Measurements from ENCODE around the gene NEAT1.

Gene NEAT1

DNA sequence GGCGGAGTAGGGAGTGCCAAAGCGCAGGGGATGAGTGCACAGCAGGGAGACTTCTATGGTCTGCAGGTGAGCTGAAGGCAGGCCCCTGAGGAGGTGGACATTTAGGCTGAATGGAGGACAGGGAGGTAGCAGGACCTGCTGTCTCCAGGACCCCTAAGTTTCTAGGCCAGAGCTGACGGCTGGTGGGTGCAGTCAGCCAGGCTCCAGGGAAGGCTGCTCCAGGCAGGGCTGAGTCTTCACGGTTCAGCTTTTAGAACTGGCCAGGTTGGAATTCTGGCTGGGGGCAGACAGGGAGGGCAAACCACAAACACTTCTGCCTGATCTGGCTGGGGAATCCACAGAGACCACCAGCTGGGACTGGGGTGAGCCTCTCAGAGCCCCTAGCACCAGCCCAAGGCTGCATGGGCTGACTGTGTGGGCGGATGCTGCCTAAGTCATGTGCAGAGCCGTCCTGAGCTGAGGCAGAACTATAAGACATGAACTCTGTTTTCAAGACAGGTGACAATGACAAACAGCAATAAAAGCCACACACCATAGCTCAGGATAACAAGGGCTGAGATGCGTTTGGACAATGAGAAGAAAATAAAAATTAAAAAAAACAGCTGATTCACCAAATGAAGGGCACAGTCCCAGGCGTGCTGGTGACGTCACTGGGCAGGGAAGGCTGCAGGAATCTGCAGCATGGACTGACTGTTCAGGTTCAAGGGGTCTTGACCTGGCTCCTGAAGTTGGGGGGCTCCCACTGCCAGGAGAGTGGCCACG, 65.9 kb downstream of the NEAT1 start:
- no peaks in the 10 kb centered on the region for H3K9me3 ChIP-seq (ENCODE audit: control insufficient read depth, low read length)
- peak overlapping the region; percentile 34 for H3K4me3 ChIP-seq (ENCODE audit: low read depth, low read length)
- peak overlapping the region; percentile 29 for H3K9ac ChIP-seq
- peaks cover 7% of the 10 kb centered on the region for H3K79me2 ChIP-seq
- H3K27ac ChIP-seq: peak overlapping the region; percentile 100
- H3K36me3 ChIP-seq (ENCODE audit: control insufficient read depth, insufficient read depth, low read length): no peaks in the 10 kb centered on the region
- peak overlapping the region; percentile 64 for H2AFZ ChIP-seq
- no peaks in the 10 kb centered on the region for H3K27me3 ChIP-seq (ENCODE audit: control insufficient read depth, insufficient read depth, low read length)
- H3K4me1 ChIP-seq: peaks cover 75% of the 10 kb centered on the region
- peak overlapping the region; percentile 61 for H3K4me2 ChIP-seq (ENCODE audit: low read length)
- no peak for TF ChIP-seq CTCF (IDR thresholded peaks at IDR 0.05)

GRCh38 chr11:65489035-65489705, 66.6 kb downstream of the NEAT1 start:
- Histone ChIP-seq H3K4me3 (ENCODE audit: low read depth, low read length) (no peak overlapping the region), H3K4me1 (peaks cover 83% of the 10 kb centered on the region), H3K9ac (peak overlapping the region; percentile 19), H3K4me2 (ENCODE audit: low read length) (peak overlapping the region; percentile 61), H3K36me3 (ENCODE audit: control insufficient read depth, insufficient read depth, low read length) (no peaks in the 10 kb centered on the region), H3K9me3 (ENCODE audit: control insufficient read depth, low read length) (no peaks in the 10 kb centered on the region), H3K27ac (peak overlapping the region; percentile 100), H3K79me2 (peaks cover 4% of the 10 kb centered on the region), H3K27me3 (ENCODE audit: control insufficient read depth, insufficient read depth, low read length) (no peaks in the 10 kb centered on the region), H2AFZ (peak overlapping the region; percentile 50)
- no peak for TF ChIP-seq CTCF (IDR thresholded peaks at IDR 0.05)

GRCh38 chr11:65489706-65490320, 67.2 kb downstream of the NEAT1 start:
- Histone ChIP-seq H3K4me1 (peaks cover 86% of the 10 kb centered on the region), H3K27me3 (ENCODE audit: control insufficient read depth, insufficient read depth, low read length) (no peaks in the 10 kb centered on the region), H3K4me3 (ENCODE audit: low read depth, low read length) (no peak overlapping the region), H2AFZ (peak overlapping the region; percentile 50), H3K9me3 (ENCODE audit: control insufficient read depth, low read length) (no peaks in the 10 kb centered on the region), H3K27ac (peak overlapping the region; percentile 100), H3K36me3 (ENCODE audit: control insufficient read depth, insufficient read depth, low read length) (no peaks in the 10 kb centered on the region), H3K9ac (peak overlapping the region; percentile 19), H3K4me2 (ENCODE audit: low read length) (peak overlapping the region; percentile 61), H3K79me2 (peaks cover 4% of the 10 kb centered on the region)
- no peak for TF ChIP-seq CTCF (IDR thresholded peaks at IDR 0.05)

DNA sequence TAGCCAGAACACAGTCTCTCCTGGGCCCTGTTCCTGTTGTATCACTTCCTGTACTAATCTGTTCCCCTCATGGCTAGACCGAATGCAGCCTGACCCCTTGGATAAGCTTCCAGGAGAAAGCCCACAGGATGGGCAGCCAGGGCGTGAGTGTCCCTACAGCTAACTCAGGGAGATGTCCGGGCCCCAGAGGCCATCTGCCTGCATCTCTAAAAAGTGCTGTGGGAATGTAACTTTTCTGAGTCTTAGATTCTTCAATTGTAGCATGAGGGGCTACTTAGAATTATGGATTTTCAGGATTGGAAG, 68.5 kb downstream of the NEAT1 start:
- H3K79me2 ChIP-seq: peaks cover 4% of the 10 kb centered on the region
- H3K27me3 ChIP-seq (ENCODE audit: control insufficient read depth, insufficient read depth, low read length): no peaks in the 10 kb centered on the region
- H3K9ac ChIP-seq: no peak overlapping the region
- no peak overlapping the region for H3K4me3 ChIP-seq (ENCODE audit: low read depth, low read length)
- no peaks in the 10 kb centered on the region for H3K9me3 ChIP-seq (ENCODE audit: control insufficient read depth, low read length)
- no peak overlapping the region for H2AFZ ChIP-seq
- H3K4me2 ChIP-seq (ENCODE audit: low read length): no peak overlapping the region
- TF ChIP-seq CTCF (IDR thresholded peaks at IDR 0.05): no peak
- H3K36me3 ChIP-seq (ENCODE audit: control insufficient read depth, insufficient read depth, low read length): no peaks in the 10 kb centered on the region
- H3K4me1 ChIP-seq: peaks cover 80% of the 10 kb centered on the region
- peak overlapping the region; percentile 100 for H3K27ac ChIP-seq
